A549 (cell line): Measurements from ENCODE around the gene FAM72B. TPM values are rescaled to one million over a fixed set of nuclear protein-coding genes. Genes with fewer than 3 reads are reported as not detected.
A peak's percentile ranks its signal among the peaks of the same experiment; 100 is the strongest.
"Not testable (repeated sequence)": the region's sequence is repeated elsewhere in the genome, so short reads cannot be mapped to it uniquely, and the experiment has no call there.

Experiments used
- ATAC-seq, 2 experiments: fragments of 200-7000 bp in 1 of 2; fragments of >200 bp in 1 of 2; cut with Nextera tagmentation in 1 of 2; cut with Tn5 transposase in 1 of 2; 3 replicates each; pipeline versions ENCODE4 v1.8.0 to v1.9.1; 2018 to 2020; ENCODE audit warnings: mild to moderate bottlenecking in 1 of 2, moderate library complexity in 1 of 2
- CTCF ChIA-PET: fragments of 300-600 bp; sonication (Branson Sonifier 250); formaldehyde crosslinking; extraction: SDS; loops from one replicate; lab custom pipeline; 2021; ENCODE audit warnings: antibody characterized with exemption, inconsistent platforms; lab: Yijun Ruan, JAX
- POLR2A ChIA-PET: fragments of 350-600 bp; formaldehyde crosslinking; extraction: SDS; loops from one replicate; lab custom pipeline; 2021; ENCODE audit warnings: antibody characterized with exemption, inconsistent platforms; lab: Yijun Ruan, JAX
- DNase-seq, 2 experiments: peaks; one replicate each; pipeline versions ENCODE4 v3.0.0 to v3.0.0-alpha.2; 2011 to 2016; ENCODE audit warnings: low read depth in 1 of 2, low spot score in 1 of 2
- FAIRE-seq: peaks from 2 replicates; lab custom pipeline; 2011; peaks lifted over from hg19 to GRCh38; lab: Jason Lieb, UNC
- H3K27ac ChIP-seq, 2 experiments: fragments of >200 bp; sonication (Bioruptor Twin); formaldehyde crosslinking; 3 replicates each; pipeline ENCODE4 v1.5.1; 2016 to 2017
- H3K4me1 ChIP-seq: fragments of >200 bp; sonication (Bioruptor Twin); formaldehyde crosslinking; 3 replicates; pipeline ENCODE4 v1.6.1; 2016
- H3K4me2 ChIP-seq: fragments of >200 bp; sonication (Bioruptor Twin); formaldehyde crosslinking; 3 replicates; pipeline ENCODE4 v1.6.1; 2016
- H3K4me3 ChIP-seq: fragments of >200 bp; sonication (Bioruptor Twin); formaldehyde crosslinking; 3 replicates; pipeline ENCODE4 v1.5.1; 2016
- H3K9me3 ChIP-seq: fragments of >200 bp; sonication (Bioruptor Twin); formaldehyde crosslinking; 3 replicates; pipeline ENCODE4 v1.6.1; 2016
- RFX5 ChIP-seq: fragments of 450-650 bp; IDR thresholded peaks from 2 replicates; pipeline ENCODE4 v1.7.1; 2014; ENCODE audit warnings: antibody characterized with exemption, mild to moderate bottlenecking, moderate library complexity
- WGBS: methylation state at CpG from one replicate; pipeline ENCODE4 v1.1.6; 2017; ENCODE audit errors: missing lambda C conversion rate; 5-methylcytosine and 5-hydroxymethylcytosine counted together
- polyA minus RNA-seq: library from RNA; depleted of rRNA, polyadenylated mRNA; stranded (reverse); fragments of >200 nt; gene quantifications from 2 replicates; pipeline ENCODE4 v1.2.3, GENCODE V29; 2011; rRNA and poly(A)+ RNA removed
- polyA plus RNA-seq, 4 experiments: library from polyadenylated mRNA; depleted of rRNA in 3 of 4; stranded (reverse); fragments of >200 nt; fragmentation: RNase III in 1 of 4; extraction: RNeasy Plus Mini Kit Qiagen cat#74134 plus additional on column Dnase treatment in 1 of 4; gene quantifications; 2 replicates in 3 of 4; 3 replicates in 1 of 4; pipeline ENCODE4 v1.2.3, GENCODE V29; 2011 to 2017

The FAM72B gene
- 11.2 and 14.2 TPM in 2 replicates for polyA plus RNA-seq (2011; rRNA removed)
- polyA plus RNA-seq (2012; cell fraction: cytosol; rRNA removed): 5.6 and 6.0 TPM in 2 replicates
- 2.9 and 4.1 TPM in 2 replicates for polyA plus RNA-seq (2012; cell fraction: nucleus; rRNA removed)
- polyA plus RNA-seq (2017; fragmentation: RNase III; extraction: RNeasy Plus Mini Kit Qiagen cat#74134 plus additional on column Dnase treatment): 12.5 to 13.3 TPM (median 12.5 TPM) in 3 replicates
- 6.2 and 8.6 TPM in 2 replicates for polyA minus RNA-seq

GRCh38 chr1:121184290-121185127, at the start of gene FAM72B, which contains the start of gene SRGAP2C:
TSS of gene FAM72B (minus strand) at chr1:121184340. CDS start at chr1:121183489, 851 bp downstream.
TSS of gene SRGAP2C (plus strand) at chr1:121184975. CDS start at chr1:121187447, 2,472 bp downstream.
- TF ChIP-seq RFX5: peak; percentile 65; the same call in 1 of the 2 replicates
- peak within 1 kb of the TSS; percentile 57; the same call in 2 of the 3 replicates for H3K4me2 ChIP-seq
- peak within 1 kb of the TSS; percentile 53 to 79; a peak in 3 of 6 replicates for H3K27ac ChIP-seq
- ATAC-seq (peak; percentile 78 to 89), DNase-seq (peak; percentile 67 to 98)
- FAIRE-seq, H3K9me3 ChIP-seq, H3K4me1 ChIP-seq, CTCF ChIA-PET, POLR2A ChIA-PET: not testable (repeated sequence)
- WGBS: 2% methylated on average over 13 of the region's 54 CpGs
- H3K4me3 ChIP-seq: peak within 1 kb of the TSS; percentile 43

- CTCF ChIA-PET: not testable (repeated sequence)
These were observed 48.4 kb upstream of the FAM72B start for GRCh38 chr1:121232445-121233125.

GRCh38 chr1:121230636-121231035, 46.5 kb upstream of the FAM72B start:
- H3K4me1 ChIP-seq, POLR2A ChIA-PET, H3K4me3 ChIP-seq, CTCF ChIA-PET, ATAC-seq, DNase-seq, H3K9me3 ChIP-seq, FAIRE-seq, H3K27ac ChIP-seq, H3K4me2 ChIP-seq: not testable (repeated sequence)
- 70% methylated on average over 1 of the region's 4 CpGs for WGBS

More at GRCh38 chr1:121232445-121233125, 48.4 kb upstream of the FAM72B start:
- FAIRE-seq, H3K4me2 ChIP-seq, H3K27ac ChIP-seq, POLR2A ChIA-PET, H3K9me3 ChIP-seq, ATAC-seq, H3K4me3 ChIP-seq, H3K4me1 ChIP-seq, DNase-seq: not testable (repeated sequence)
- 94% methylated on average over 2 of the region's 4 CpGs for WGBS

- FAIRE-seq, H3K27ac ChIP-seq, H3K4me3 ChIP-seq, DNase-seq, H3K4me2 ChIP-seq, POLR2A ChIA-PET, ATAC-seq, H3K4me1 ChIP-seq, H3K9me3 ChIP-seq, CTCF ChIA-PET: not testable (repeated sequence)
- WGBS: no CpG with 5 or more reads among the region's 9 CpGs
These were observed 43.6 kb upstream of the FAM72B start for GRCh38 chr1:121227544-121228330.

GRCh38 chr1:121226925-121227324, 42.8 kb upstream of the FAM72B start:
- CTCF ChIA-PET, ATAC-seq, FAIRE-seq, H3K9me3 ChIP-seq, H3K4me1 ChIP-seq, H3K27ac ChIP-seq, H3K4me2 ChIP-seq, DNase-seq, POLR2A ChIA-PET, H3K4me3 ChIP-seq: not testable (repeated sequence)
- WGBS: 100% methylated on average over 1 of the region's 2 CpGs

- H3K4me2 ChIP-seq, H3K4me3 ChIP-seq, POLR2A ChIA-PET, H3K4me1 ChIP-seq, H3K9me3 ChIP-seq, CTCF ChIA-PET, DNase-seq, FAIRE-seq, H3K27ac ChIP-seq, ATAC-seq: not testable (repeated sequence)
- WGBS: 86% methylated on average over 2 of the region's 4 CpGs
These were observed 42.3 kb upstream of the FAM72B start for GRCh38 chr1:121226295-121226904.

GRCh38 chr1:121224714-121225113, 40.6 kb upstream of the FAM72B start:
- POLR2A ChIA-PET, H3K4me3 ChIP-seq: not testable (repeated sequence)
- ATAC-seq: peak; percentile 44 to 52; a peak in 1 of 6 replicates

GRCh38 chr1:121221770-121222169, 37.6 kb upstream of the FAM72B start:
- FAIRE-seq: not testable (repeated sequence)

More at GRCh38 chr1:121224714-121225113, 40.6 kb upstream of the FAM72B start:
- H3K27ac ChIP-seq, H3K9me3 ChIP-seq, H3K4me2 ChIP-seq, CTCF ChIA-PET, FAIRE-seq, DNase-seq, H3K4me1 ChIP-seq: not testable (repeated sequence)
- WGBS: 53% methylated on average over 3 of the region's 4 CpGs

GRCh38 chr1:121216676-121217075, 32.5 kb upstream of the FAM72B start:
- POLR2A ChIA-PET, H3K4me3 ChIP-seq, H3K4me1 ChIP-seq, CTCF ChIA-PET, H3K27ac ChIP-seq, ATAC-seq, H3K4me2 ChIP-seq, H3K9me3 ChIP-seq, DNase-seq, FAIRE-seq: not testable (repeated sequence)
- no CpG with 5 or more reads among the region's 1 CpG for WGBS

More at GRCh38 chr1:121221770-121222169, 37.6 kb upstream of the FAM72B start:
- H3K4me3 ChIP-seq, H3K9me3 ChIP-seq, CTCF ChIA-PET, H3K27ac ChIP-seq, ATAC-seq, POLR2A ChIA-PET, H3K4me1 ChIP-seq, H3K4me2 ChIP-seq, DNase-seq: not testable (repeated sequence)
- WGBS: 80% methylated on average over 1 of the region's 1 CpG
